ENCODE measurements around the gene LSM2. TPM values are rescaled to one million over a fixed set of nuclear protein-coding genes. Genes with fewer than 3 reads are reported as not detected.
A peak's percentile ranks its signal among the peaks of the same experiment; 100 is the strongest.

The LSM2 gene
- total and polyA plus RNA-seq, 9 of the 15 experiments (the other 6 are each of a cell fraction or from before 2014, with no cell fraction given) = 154 to 407 (median 223) TPM

GRCh38 chr6:31815025-31815838 lies 8.5 kb upstream of the LSM2 start, which contains the start of the genes HSPA1A and HSPA1L (continued):
- TF ChIP-seq ZBTB33 (CRISPR knock-in tag; IDR thresholded peaks at IDR 0.05) (peak; percentile 45; the same call in 1 of the 2 replicates), SNIP1 (IDR thresholded peaks at IDR 0.05; ENCODE audit: low read depth) (no peak), KLF6 (CRISPR knock-in tag; IDR thresholded peaks at IDR 0.05; ENCODE audit: borderline replicate concordance) (0 out of 2 replicates have a peak, but pooled peaks have one; percentile 28), HDAC6 (IDR thresholded peaks at IDR 0.05; ENCODE audit: low read depth, low read length) (peak; percentile 96; the same call in 1 of the 2 replicates), MYBL2 (IDR thresholded peaks at IDR 0.05; ENCODE audit: low read depth) (no peak; the same call in 1 of the 2 replicates), MYBL2 (CRISPR knock-in tag; IDR thresholded peaks at IDR 0.05; ENCODE audit: borderline replicate concordance) (no peak), TFAP4 (CRISPR knock-in tag; IDR thresholded peaks at IDR 0.05; ENCODE audit: borderline replicate concordance) (peak; percentile 83), ASH1L (IDR thresholded peaks at IDR 0.05; ENCODE audit: borderline replicate concordance, low read depth, partially characterized antibody) (peak; percentile 43), ZNF780A (CRISPR knock-in tag; IDR thresholded peaks at IDR 0.05) (no peak), PCBP2 (IDR thresholded peaks at IDR 0.05; ENCODE audit: low read depth, low read length, poor library complexity, severe bottlenecking) (no peak), RBM39 (optimal IDR thresholded peaks at IDR 0.05; ENCODE audit: low read depth, low read length) (peak; percentile 94), U2AF1 (optimal IDR thresholded peaks at IDR 0.05; ENCODE audit: low read depth, low read length) (no peak), FIP1L1 (IDR thresholded peaks at IDR 0.05; ENCODE audit: low read depth, low read length, poor library complexity, severe bottlenecking) (peak; percentile 84), ZNF655 (CRISPR knock-in tag; IDR thresholded peaks at IDR 0.05) (no peak), SNAPC5 (CRISPR knock-in tag; IDR thresholded peaks at IDR 0.05) (no peak), ARHGAP35 (IDR thresholded peaks at IDR 0.05; ENCODE audit: partially characterized antibody) (no peak), KDM5B (IDR thresholded peaks at IDR 0.05; ENCODE audit: insufficient replicate concordance, low read depth, low read length) (peak; percentile 99), RNF2 (IDR thresholded peaks at IDR 0.05) (peak; percentile 76), ESRRA (IDR thresholded peaks at IDR 0.05; ENCODE audit: borderline replicate concordance, low read depth) (peak; percentile 69; the same call in 1 of the 2 replicates), CBX3 (IDR thresholded peaks at IDR 0.05; ENCODE audit: borderline replicate concordance in 1 of 2, low read length in 2 of 2) (peak in 1 of 2 experiments; percentile 12; a peak in 1 of 3 replicates), SAP30 (IDR thresholded peaks at IDR 0.05; ENCODE audit: borderline replicate concordance, insufficient read depth, low read depth, low read length, poor library complexity, severe bottlenecking) (peak; percentile 85)
